HG03469 (cell line): ENCODE results near the gene ASIC3.
"Not testable (repeated sequence)": the region's sequence is repeated elsewhere in the genome, so short reads cannot be mapped to it uniquely, and the experiment has no call there.

ENCODE experiments used
- ATAC-seq: cut with Tn5 transposase; IDR thresholded peaks from one replicate; pipeline ENCODE4 v1.9.1; 2021; ENCODE audit warnings: mild to moderate bottlenecking, moderate library complexity, moderate number of reproducible peaks; ENCODE audit not compliant: unreplicated experiment

The ASIC3 gene

DNA sequence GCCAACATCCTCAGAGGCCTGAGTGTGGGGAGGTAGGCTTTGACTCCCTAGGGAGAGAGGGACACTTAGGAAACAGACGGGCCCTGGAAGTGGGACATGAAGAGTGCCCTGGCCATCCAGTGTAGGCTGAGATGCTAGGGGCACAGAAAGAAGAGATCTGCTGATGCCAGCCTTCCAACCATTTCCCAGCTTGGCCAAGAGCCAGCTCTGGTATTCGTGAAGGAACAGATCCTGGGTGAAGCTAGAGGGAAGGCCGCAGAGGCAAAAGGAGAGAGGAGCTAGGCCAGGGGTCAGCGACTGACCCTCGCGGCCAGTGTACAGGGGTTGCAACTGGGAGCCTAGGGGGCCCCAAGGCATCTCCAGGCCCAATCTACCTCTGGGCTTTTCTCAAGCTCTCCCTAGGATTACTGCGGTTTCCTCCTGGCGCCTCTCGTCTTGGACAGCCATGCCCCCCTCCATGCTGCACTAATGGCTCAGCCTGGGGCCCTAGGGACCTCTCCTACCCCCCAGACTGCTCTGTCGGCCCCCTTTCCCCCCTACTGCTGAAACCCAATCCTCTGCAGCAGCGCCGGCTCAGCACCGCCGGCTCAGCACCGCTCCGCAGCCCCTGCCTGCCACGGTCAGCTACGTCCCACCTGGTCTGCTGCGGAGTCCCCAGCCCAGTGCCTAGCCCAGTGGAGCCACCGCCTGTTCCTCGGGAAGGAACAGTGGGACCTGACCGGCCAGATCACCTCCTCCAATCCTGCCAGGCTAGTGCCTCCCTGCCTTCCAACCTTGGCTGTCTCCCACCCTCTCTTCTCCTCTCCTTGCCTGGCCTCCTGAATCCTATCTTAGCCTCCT, at the start of gene ASIC3:
Gene ASIC3, plus strand, starts transcription at position 556 of the 840 bp plus-strand sequence. CDS start 355 bp downstream, outside the sequence.
- ATAC-seq = no peak

DNA sequence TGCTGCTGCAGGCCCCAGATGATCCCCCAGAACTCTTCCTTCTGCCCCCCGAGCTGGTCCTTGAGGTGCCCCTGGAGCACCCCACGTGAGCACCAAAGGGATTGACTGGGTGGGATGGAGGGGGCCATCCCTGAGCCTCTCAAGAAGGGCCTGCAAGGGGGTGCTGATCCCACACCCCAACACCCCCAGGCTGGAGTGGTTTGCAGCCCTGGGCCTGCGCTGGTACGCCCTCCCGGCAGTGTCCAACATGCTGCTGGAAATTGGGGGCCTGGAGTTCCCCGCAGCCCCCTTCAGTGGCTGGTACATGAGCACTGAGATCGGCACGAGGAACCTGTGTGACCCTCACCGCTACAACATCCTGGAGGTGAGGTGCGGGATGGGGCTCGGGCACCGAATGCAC, 49.3 kb upstream of the ASIC3 start:
- no peak for ATAC-seq

DNA sequence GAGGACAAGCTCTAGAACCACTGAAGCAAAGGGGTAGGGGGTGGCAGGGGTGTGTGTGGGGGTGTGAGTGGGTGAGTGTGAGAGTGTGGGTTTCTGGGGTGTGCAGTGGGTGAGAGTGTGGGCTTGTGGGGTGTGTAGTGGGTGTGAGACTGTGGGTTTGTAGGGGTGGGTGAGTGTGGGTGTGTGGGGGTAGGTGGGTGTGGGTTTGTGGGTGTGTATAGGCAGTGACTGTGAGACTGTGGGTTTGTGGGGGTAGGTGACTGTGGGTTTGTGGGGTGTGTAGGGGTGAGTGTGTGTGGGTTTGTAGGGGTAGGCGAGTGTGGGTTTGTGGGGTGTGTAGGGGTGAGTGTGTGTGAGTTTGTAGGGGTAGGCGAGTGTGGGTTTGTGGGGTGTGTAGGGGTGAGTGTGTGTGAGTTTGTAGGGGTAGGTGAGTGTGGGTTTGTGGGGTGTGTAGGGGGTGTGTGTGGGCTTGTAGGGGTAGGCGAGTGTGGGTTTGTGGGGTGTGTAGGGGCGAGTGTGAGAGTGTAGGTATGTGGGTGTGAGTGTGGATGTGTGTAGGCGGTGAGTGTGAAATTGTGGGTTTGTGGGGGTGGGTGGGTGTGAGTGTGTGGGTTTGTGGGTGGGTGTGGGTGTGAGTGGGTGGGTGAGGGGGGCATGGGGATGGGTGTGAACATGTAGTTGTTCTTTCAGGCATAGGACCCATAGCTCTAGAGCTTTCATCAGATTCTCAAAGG, 48.7 kb upstream of the ASIC3 start:
- no peak for ATAC-seq

- no peak for ATAC-seq
These were observed 47.3 kb upstream of the ASIC3 start for GRCh38 chr7:151000897-151001495.

DNA sequence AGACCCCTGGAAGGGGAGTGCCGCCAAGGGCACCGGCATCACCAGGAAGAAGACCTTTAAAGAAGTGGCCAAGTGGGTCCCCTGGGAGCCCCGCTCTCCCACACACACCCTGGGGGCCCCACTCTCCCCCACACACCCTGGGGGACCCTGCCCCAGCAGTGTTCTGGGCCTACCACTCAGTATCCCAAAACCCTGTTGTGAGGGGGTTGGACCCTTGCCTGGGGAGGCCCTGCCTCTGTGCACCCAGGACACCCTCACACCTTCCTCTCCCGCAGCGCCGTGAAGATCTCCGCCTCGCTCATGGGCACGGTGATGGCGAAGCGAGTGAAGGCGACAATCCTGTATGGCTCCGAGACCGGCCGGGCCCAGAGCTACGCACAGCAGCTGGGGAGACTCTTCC, 46.8 kb upstream of the ASIC3 start:
- ATAC-seq = no peak

GRCh38 chr7:151003572-151003971, 44.8 kb upstream of the ASIC3 start:
- no peak for ATAC-seq

- no peak for ATAC-seq
These were observed 42.8 kb upstream of the ASIC3 start for GRCh38 chr7:151005566-151005965.

- ATAC-seq = no peak
These were observed 41.6 kb upstream of the ASIC3 start for GRCh38 chr7:151006590-151007300.

DNA sequence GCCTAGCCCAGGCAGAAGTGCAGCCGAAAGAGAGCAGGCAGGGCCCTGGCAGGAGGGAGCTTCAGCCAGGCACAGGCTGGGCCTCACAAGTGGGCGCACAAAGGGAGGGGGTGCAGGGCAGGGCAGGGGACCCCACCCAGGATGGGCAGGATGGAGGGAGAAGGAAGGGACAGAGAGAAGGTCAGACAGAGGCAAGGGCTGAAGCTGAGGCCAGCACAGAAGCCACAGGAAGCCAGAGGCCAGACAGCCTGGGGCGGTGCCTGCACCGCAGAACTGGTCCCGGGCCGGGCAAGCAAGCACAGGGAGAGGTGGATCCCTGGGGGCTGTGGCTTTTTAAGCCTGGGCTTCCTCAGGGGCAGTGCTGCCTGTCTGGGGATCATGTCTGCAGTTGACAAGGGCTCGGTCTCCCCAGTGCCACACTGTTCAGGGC, 40.8 kb upstream of the ASIC3 start:
- no peak for ATAC-seq

GRCh38 chr7:151008143-151008510, 40.2 kb upstream of the ASIC3 start:
- no peak for ATAC-seq

DNA sequence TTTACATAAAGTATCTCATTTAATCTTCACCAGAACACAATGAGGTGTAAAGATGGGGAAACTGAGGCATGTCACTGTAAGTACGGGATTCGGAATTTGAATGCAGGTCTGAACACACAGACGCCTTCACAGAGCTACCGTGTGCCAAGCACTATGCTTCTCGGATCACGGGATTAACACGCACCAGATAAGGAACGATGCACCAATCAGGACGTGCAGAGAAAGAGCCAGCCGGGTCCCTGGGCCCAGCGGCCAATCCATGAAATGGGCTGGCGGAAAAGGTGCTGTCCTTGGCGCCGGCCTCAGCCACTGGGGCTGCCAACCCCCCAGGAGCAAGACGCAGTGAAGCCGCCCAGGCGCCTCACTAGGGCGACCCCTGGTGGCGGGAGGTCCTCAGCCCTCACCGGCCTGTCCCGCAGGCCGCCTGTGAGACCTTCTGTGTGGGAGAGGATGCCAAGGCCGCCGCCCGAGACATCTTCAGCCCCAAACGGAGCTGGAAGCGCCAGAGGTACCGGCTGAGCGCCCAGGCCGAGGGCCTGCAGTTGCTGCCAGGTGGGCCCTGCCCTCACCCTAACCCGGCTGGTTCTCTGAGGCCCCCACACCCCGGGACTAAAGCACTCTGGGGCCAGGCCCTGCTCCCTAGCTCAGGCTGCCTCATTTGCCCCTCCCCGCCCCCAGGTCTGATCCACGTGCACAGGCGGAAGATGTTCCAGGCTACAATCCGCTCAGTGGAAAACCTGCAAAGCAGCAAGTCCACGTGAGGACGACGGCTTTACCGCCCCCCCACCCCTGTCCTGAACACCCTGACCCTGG, 39.6 kb upstream of the ASIC3 start:
- no peak for ATAC-seq

DNA sequence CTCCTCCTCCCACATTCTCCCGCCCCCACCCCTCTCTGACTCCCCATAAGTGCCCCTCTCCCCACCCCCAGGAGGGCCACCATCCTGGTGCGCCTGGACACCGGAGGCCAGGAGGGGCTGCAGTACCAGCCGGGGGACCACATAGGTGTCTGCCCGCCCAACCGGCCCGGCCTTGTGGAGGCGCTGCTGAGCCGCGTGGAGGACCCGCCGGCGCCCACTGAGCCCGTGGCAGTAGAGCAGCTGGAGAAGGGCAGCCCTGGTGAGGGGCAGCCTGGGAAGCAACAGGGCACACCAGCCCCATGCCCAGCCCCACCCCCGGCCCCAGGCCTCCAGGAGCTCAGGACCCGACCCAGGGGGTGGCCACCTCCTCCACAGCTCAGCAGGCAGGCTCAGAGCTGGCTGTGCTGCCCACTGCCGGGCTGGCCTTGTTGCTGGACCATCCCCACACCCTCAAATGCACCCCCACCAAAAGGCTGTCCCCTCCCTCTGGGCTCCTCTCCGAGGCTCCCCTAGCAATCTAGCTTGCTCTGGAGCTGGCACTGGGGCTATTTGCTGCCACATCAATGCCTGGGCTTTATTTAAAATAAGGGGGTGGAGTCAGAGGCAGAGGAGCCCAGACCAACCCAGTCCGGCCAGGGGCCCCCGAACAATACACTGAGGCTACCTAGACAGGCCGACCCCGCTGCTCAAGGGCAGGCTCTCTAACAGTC, 38.8 kb upstream of the ASIC3 start:
- ATAC-seq = no peak

GRCh38 chr7:151010037-151010306, 38.4 kb upstream of the ASIC3 start:
- ATAC-seq = no peak

DNA sequence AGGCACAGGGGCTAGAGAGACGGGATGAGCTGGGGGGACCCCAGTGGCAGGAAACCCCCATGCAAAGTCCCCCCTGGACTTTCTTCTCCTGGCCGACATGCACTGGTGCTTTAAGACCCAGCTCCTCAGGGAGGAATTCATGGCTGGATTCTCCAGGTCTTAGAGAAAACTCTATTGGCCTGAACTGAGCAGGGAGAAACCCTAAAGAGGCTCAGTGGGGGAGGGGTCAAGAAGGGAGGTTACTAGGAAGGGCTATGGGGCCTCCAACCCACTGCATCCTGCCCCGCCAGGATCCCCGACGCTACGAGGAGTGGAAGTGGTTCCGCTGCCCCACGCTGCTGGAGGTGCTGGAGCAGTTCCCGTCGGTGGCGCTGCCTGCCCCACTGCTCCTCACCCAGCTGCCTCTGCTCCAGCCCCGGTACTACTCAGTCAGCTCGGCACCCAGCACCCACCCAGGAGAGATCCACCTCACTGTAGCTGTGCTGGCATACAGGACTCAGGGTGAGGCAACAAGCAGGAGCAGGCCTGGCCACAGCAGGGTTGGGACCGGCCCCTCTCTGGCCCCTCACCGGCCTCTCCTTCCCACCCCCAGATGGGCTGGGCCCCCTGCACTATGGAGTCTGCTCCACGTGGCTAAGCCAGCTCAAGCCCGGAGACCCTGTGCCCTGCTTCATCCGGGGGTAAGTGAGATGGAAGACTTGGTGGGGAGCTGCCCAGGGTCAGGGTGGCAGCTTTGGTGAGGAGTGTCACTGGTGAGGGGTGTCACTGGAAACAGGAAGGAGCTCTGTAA, 37.8 kb upstream of the ASIC3 start:
- ATAC-seq = no peak

- no peak for ATAC-seq
These were observed 37.3 kb upstream of the ASIC3 start for GRCh38 chr7:151011097-151011409.

- not testable (repeated sequence) for ATAC-seq
These were observed 36.7 kb upstream of the ASIC3 start for GRCh38 chr7:151011616-151012015.

DNA sequence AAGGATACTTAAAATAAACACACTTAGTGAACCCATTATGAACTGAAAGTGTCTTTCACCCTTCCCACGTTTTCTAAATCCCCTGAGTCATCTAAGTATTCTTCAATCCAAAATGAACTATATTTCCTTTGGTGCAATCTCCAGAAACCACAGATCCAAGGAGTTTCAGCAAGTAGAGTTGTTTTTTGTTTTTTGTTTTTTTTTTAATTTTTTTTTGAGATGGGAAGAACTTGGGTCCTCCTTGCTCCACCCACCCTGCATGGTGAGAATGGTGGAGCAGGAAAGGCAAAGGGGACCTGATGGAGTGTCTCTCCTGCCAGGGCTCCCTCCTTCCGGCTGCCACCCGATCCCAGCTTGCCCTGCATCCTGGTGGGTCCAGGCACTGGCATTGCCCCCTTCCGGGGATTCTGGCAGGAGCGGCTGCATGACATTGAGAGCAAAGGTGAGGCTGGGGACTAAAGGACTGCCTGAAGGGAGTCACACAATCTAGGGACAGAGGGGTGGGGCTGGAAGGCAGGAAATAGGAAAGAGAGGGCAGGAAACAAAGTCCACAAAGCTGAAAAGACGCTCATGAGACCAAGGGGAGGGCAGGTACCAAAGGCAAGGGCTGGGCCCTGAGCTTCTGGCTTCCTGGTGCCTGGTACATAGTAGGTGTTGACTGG, 36.2 kb upstream of the ASIC3 start:
- ATAC-seq = no peak

DNA sequence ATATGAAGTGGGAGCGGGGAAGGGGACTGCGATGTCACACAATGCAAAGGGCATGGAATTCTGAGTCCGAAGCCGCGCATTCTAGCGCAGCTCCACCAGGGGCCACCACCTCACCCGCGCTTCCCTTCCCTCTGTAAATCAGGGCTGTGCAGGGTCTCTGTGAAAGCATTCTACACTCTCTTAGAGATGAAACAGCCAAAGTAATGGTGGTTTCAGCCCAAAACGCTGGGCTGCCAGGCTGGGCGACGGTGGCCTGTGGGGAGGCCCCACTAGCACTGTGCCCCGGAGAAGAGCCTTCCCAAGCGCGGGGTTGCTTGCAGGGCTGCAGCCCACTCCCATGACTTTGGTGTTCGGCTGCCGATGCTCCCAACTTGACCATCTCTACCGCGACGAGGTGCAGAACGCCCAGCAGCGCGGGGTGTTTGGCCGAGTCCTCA, 35.4 kb upstream of the ASIC3 start:
- no peak for ATAC-seq

DNA sequence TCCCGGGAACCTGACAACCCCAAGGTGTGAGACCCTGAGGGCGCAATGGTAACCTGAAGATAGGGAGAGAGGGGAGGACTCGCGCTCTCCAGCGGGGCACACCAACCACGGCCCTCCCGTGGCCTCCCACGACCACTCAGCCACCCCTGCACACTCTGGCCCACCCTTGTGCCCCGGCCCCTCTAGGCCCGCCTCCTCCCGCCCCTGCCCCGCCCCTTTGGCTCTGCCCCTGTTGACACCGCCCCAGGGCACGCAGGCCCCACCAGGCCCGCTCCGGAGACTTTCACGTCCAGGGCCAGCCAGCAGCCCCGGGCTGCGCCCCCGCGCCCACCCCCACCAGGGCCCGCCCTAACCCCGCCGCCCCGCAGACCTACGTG, 35.0 kb upstream of the ASIC3 start:
- ATAC-seq = no peak
